ENCODE measurements around the gene ATP9B.

GRCh38 chr18:79409313-79409712 lies 340.1 kb downstream of the ATP9B start:
- no peak for TF ChIP-seq CTCF (conservative IDR thresholded peaks at IDR 0.05; ENCODE audit: low read length)
- no peak for TF ChIP-seq EZH2phosphoT487 (IDR thresholded peaks at IDR 0.05; ENCODE audit: borderline replicate concordance)

Measured in Loucy (cell line).